HG03025 (cell line): ENCODE data around the gene BRCA2.

Experiments used
- ATAC-seq: cut with Tn5 transposase; IDR thresholded peaks from one replicate; pipeline ENCODE4 v1.9.1; 2021; ENCODE audit warnings: mild to moderate bottlenecking, moderate library complexity; ENCODE audit not compliant: unreplicated experiment, low FRiP score

The BRCA2 gene, protein sequence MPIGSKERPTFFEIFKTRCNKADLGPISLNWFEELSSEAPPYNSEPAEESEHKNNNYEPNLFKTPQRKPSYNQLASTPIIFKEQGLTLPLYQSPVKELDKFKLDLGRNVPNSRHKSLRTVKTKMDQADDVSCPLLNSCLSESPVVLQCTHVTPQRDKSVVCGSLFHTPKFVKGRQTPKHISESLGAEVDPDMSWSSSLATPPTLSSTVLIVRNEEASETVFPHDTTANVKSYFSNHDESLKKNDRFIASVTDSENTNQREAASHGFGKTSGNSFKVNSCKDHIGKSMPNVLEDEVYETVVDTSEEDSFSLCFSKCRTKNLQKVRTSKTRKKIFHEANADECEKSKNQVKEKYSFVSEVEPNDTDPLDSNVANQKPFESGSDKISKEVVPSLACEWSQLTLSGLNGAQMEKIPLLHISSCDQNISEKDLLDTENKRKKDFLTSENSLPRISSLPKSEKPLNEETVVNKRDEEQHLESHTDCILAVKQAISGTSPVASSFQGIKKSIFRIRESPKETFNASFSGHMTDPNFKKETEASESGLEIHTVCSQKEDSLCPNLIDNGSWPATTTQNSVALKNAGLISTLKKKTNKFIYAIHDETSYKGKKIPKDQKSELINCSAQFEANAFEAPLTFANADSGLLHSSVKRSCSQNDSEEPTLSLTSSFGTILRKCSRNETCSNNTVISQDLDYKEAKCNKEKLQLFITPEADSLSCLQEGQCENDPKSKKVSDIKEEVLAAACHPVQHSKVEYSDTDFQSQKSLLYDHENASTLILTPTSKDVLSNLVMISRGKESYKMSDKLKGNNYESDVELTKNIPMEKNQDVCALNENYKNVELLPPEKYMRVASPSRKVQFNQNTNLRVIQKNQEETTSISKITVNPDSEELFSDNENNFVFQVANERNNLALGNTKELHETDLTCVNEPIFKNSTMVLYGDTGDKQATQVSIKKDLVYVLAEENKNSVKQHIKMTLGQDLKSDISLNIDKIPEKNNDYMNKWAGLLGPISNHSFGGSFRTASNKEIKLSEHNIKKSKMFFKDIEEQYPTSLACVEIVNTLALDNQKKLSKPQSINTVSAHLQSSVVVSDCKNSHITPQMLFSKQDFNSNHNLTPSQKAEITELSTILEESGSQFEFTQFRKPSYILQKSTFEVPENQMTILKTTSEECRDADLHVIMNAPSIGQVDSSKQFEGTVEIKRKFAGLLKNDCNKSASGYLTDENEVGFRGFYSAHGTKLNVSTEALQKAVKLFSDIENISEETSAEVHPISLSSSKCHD (N-terminal part only)

DNA sequence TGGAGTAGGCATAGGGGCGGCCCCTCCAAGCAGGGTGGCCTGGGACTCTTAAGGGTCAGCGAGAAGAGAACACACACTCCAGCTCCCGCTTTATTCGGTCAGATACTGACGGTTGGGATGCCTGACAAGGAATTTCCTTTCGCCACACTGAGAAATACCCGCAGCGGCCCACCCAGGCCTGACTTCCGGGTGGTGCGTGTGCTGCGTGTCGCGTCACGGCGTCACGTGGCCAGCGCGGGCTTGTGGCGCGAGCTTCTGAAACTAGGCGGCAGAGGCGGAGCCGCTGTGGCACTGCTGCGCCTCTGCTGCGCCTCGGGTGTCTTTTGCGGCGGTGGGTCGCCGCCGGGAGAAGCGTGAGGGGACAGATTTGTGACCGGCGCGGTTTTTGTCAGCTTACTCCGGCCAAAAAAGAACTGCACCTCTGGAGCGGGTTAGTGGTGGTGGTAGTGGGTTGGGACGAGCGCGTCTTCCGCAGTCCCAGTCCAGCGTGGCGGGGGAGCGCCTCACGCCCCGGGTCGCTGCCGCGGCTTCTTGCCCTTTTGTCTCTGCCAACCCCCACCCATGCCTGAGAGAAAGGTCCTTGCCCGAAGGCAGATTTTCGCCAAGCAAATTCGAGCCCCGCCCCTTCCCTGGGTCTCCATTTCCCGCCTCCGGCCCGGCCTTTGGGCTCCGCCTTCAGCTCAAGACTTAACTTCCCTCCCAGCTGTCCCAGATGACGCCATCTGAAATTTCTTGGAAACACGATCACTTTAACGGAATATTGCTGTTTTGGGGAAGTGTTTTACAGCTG, at the start of gene BRCA2, which contains the start of gene ZAR1L:
BRCA2 (plus strand) TSS at position 271 of the 790 bp plus-strand sequence. CDS start 953 bp downstream, outside the sequence.
ZAR1L (minus strand) TSS at position 126 of the 790 bp plus-strand sequence. CDS start 3,438 bp downstream, outside the sequence.
- peak; percentile 95 for ATAC-seq

DNA sequence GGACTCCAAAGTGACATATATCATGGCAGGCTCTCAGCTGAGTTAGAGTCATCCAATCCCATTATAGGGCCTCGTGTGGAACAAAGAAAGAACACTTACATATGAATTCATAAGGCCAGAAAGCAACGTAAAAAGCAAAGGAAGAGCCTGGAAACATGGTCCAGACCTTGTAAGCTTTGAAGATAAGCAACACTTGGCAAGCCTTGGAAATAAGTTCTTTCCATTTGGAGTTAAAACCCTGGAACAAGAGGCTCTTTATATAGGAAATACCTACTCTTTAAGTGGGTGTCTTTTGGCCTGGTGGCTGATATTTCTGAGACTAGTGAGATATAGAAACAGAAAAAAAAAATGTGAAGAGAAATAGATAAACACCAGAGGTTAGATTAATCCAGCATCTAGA, 49.6 kb upstream of the BRCA2 start:
- no peak for ATAC-seq

- ATAC-seq: no peak
Observed at GRCh38 chr13:32266130-32266529, 49.2 kb upstream of the BRCA2 start.

DNA sequence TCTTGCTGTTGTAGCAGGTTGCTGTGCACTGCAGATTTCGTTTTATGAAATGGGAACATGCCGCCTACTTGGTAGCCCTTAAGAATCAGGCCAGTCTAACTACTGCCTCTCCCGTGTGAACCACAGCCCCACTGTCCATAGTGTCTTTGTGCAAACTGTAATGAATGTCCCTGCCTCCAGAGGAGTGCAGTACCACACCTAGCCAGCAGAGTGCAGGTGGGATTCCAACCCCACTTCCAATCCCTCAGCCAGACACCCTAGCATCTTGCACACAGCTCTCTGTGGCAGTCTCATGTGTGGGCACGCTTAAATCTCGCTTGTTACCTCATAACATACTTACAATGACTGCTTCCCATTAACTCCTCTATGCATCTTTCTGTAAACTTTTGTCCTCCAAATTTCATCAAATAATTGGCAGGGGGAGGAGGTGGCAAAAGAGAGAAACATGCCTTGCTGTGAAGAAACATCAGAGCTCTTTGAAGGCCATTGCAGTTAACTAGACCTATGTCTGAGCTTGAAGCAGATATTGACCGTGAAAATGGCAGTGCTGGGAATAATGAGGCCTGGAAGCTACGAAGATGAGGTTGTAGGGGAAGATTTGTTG, 47.4 kb upstream of the BRCA2 start:
- ATAC-seq: no peak

DNA sequence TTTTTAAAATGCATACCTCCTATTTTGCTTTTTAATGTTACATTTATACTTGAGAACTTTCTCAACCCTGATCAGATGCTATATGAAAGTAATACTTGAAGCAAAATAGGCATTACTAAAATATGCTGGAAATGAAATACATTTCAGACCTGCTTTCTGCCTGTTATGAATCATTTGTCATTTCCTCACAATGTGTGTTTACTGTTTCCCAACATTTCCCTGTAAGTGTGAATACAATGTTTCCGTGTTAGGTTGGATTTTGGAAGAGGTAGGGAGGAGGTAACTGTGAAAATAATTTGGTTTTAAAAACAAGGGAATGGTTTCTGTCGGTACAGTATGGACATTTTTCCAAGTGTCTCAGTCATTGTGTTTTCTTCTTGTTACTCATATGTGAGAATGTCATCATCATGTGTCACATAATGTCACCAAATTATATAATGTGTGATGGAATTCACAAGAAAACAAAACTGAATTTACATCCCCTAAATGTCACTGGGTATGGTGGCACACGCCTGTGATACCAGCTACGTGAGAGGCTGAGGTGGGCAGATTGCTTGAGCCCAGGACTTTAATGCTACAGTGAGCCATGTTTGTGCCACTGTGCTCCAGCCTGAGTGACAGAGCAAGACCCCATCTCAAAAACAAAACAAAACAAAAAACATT, 43.2 kb upstream of the BRCA2 start:
- no peak for ATAC-seq

GRCh38 chr13:32277839-32278238, 37.5 kb upstream of the BRCA2 start:
- ATAC-seq: no peak

DNA sequence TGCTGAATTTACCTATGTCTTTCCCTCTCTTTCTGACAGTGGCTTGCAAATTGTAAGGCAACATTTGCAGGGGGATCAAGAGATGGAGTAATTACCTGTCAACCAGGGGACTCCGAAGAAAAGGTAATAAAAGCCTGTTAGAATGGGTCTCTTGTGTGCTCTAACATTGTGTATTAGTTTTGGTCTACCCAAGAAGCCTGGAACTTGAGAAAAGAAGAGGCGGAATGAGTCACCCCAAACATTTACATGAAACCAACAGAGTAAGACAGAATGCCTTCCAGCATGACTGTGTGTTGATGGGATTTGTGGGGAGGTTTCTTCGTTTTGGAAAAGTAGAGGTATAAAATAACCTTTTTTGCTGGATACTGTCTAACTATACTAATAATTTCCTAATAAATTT, 36.9 kb upstream of the BRCA2 start:
- no peak for ATAC-seq

DNA sequence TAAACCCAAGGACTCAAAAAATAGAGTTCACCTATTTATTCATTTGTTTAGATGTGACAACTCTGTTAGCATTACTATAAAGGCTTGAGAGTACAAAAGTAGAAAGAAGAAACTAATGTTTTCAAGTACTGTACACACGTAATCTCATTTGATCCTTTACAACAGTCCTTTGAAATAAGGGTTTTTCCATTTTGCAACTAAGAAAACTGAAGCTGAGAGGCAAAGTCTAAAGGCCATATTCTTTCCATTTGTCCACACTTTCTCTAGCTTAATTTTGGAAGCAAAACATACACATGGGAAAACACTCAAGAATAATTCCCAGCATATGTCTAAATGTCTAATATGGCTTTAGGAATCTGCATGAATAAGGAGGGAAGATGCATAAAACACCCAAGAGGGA, 34.2 kb upstream of the BRCA2 start:
- no peak for ATAC-seq

GRCh38 chr13:32282096-32282711, 33.1 kb upstream of the BRCA2 start:
- no peak for ATAC-seq

DNA sequence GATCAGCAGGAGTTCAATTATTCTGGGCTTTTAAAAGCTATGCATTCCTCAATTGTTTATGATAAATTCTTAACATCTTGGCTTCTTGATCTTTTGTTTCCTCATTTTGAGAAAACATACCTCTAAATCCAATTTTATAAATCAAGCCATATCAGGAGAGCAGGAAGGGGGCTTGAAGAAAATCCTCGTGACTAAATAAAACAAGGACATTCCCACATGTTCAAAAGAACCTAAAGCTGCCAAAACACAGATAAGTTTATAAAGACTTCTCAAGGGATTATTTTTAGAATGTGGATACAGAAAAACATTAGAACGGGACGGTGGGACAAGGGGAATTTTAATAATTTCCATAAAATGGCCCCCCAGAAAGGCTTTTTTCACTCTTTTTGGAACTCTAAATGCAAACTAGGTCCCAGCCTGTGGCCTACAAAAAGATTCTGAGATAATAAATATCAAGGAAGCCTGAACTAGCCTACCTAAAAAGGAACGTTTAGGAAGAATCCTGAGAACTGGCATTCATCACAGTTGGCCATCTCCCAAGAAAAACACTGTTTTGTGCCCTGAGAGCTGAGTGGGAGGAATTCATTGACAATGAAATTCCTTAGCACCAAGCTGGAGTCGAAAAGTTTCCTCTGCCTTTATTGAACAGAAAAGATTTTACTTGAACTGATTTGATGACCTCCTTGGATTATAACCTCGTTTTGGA, 30.2 kb upstream of the BRCA2 start:
- ATAC-seq: no peak

DNA sequence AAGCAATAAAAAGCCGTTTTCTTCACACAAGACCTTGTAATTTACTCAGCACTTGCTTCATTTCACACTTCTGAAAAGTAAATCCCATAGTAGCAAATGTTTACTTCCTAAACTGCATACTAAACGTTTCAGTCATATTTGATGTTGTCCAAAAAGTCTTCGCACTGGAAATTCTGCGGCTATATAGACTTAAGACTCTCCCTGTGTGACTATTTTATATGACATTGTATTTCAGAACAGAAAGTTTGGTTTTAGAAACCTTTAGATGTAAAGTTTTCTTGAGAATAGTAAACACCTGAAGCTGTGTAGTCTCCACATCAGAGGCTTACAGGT, 29.7 kb upstream of the BRCA2 start:
- ATAC-seq: no peak

DNA sequence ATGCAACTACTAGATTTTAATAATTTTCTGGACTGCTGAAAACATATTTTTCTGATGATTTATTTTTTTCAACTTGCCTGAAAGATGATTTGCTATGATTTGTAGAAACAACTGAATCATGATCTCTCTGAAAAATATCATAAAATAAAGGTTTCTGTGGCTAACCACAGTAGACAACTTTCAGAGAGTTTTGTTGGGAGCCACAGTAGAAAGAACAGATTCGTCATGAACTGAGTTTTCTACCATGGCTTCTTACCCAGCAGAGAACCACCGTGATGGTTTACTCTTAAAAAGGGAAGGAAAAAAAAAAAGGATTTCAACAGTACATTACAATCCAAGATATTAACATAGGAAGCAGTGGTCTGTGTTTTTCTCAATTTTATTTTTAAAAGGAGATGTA, 18.1 kb upstream of the BRCA2 start:
- ATAC-seq: no peak

DNA sequence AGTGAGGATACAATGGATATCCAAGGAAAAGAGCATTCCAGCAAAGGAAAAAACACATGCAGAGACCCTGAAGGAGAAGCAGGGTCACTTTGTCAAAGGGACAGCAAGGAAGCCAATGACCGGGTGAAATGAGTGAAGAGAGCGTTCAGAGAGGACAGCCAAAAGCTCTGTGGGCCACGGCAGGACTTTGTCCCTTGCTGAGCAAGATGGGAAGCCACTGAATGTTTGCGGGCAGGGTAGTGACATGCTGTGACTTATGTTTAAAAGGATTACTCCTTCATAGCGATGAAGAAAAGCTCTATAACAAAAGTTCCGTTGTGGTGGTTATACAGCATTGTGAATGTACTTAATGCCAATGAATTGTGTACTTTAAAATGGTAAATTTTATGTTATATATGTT, 16.6 kb upstream of the BRCA2 start:
- no peak for ATAC-seq

DNA sequence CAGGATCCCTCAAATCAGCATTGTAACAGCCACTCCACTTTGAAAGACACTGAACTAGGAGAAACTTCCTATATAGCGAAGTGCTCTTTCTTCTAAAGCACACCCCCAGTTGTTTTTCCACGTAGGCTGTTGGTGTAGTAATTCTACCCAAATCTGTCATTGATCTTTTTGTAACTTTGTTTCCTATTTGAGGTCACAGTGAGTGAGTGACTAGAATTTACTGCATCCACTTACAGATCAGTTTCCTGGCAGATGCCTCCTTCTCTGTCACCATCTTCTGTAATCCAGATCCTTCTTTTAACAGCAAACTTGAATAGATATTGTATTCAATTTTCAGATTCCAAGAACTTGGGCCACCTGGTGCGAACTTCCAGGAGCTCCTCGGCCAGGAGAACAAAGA, 15.4 kb upstream of the BRCA2 start:
- no peak for ATAC-seq

DNA sequence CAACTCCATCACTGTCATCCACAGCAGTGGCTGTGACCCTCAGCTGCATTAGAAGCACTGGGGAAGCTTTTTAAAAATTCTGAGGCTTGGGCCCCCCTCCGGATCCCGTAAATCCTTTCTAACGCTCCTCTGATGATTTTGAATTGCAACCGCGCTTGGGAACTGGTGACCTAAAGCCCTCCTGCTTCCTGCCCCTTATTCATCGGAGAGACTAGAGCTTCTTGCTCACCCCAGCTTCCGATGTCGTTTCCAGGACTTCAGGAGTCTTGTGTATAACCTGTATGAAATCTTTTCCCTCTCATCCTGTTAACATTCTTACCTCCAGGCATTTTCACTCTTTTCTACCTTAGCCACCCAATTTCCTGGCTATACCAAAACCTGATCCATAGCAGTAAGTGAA, 14.9 kb upstream of the BRCA2 start:
- no peak for ATAC-seq

DNA sequence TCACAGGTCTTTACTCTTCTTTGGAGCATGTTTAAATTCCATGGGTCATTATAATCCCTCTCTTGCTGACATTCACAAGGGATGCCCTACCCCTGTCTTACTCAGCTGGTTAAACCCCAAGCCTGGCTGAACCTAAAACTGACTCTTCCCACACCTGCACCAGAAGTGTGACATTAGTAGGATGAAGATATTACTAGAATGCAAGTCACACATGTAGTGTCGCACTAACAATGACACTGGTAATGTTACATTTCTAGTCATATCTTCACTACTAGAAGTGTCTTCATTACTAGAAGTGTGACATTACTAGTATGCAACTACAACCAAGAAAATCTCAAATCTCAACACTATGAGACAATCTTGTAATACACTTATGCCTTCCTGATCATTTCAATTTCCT, 14.4 kb upstream of the BRCA2 start:
- ATAC-seq: no peak

- no peak for ATAC-seq
Observed at GRCh38 chr13:32302461-32302860, 12.8 kb upstream of the BRCA2 start.

- no peak for ATAC-seq
Observed at GRCh38 chr13:32305646-32306045, 9.7 kb upstream of the BRCA2 start.
